DLD1 (cell line): ENCODE results near the gene RBM17.
"Not testable (repeated sequence)": the region's sequence is repeated elsewhere in the genome, so short reads cannot be mapped to it uniquely, and the experiment has no call there.

Source experiments
- in situ Hi-C: cut with HindIII; loops from 2 replicates; pipeline ENCODE4 v1.10.0; 2017; ENCODE audit warnings: low sequenced_read_pairs

The RBM17 gene

GRCh38 chr10:6135039-6135438 lies 46.2 kb downstream of the RBM17 start:
- in situ Hi-C loops = no loop called here

- in situ Hi-C loops = no loop called here
These were observed 46.8 kb downstream of the RBM17 start for GRCh38 chr10:6135589-6136168.

- in situ Hi-C loops = no loop called here
These were observed 47.7 kb downstream of the RBM17 start for GRCh38 chr10:6136215-6137201.

- in situ Hi-C loops = no loop called here
These were observed 49.6 kb downstream of the RBM17 start for GRCh38 chr10:6138456-6138855.

- in situ Hi-C loops = no loop called here
These were observed 50.6 kb downstream of the RBM17 start for GRCh38 chr10:6139470-6139869.

- in situ Hi-C loops = no loop called here
These were observed 51.5 kb downstream of the RBM17 start for GRCh38 chr10:6140141-6140841.

- in situ Hi-C loops = no loop called here
These were observed 52.1 kb downstream of the RBM17 start for GRCh38 chr10:6140965-6141295.

- in situ Hi-C loops = no loop called here
These were observed 52.7 kb downstream of the RBM17 start for GRCh38 chr10:6141296-6142151.

GRCh38 chr10:6142186-6142585 lies 53.4 kb downstream of the RBM17 start:
- in situ Hi-C loops = not testable (repeated sequence)

- in situ Hi-C loops = no loop called here
These were observed 53.8 kb downstream of the RBM17 start for GRCh38 chr10:6142644-6143043.

- in situ Hi-C loops = no loop called here
These were observed 54.3 kb downstream of the RBM17 start for GRCh38 chr10:6143181-6143580.

- in situ Hi-C loops = no loop called here
These were observed 55.8 kb downstream of the RBM17 start for GRCh38 chr10:6144406-6145165.

GRCh38 chr10:6145166-6145987 lies 56.5 kb downstream of the RBM17 start:
- in situ Hi-C loops = no loop called here

GRCh38 chr10:6146013-6146785 lies 57.4 kb downstream of the RBM17 start:
- in situ Hi-C loops = no loop called here

GRCh38 chr10:6146921-6147320 lies 58.1 kb downstream of the RBM17 start:
- in situ Hi-C loops = no loop called here

GRCh38 chr10:6148251-6148701 lies 59.4 kb downstream of the RBM17 start:
- in situ Hi-C loops = no loop called here

- in situ Hi-C loops = no loop called here
These were observed 60.1 kb downstream of the RBM17 start for GRCh38 chr10:6148908-6149307.
